Smooth muscle cell (in vitro differentiated cells): ENCODE results near the gene RAB14. TPM values are rescaled to one million over a fixed set of nuclear protein-coding genes. Genes with fewer than 3 reads are reported as not detected.
A peak's percentile ranks its signal among the peaks of the same experiment; 100 is the strongest.

Source experiments
- DNase-seq: peaks from one replicate; lab custom pipeline; 2025; ENCODE audit not compliant: unreplicated experiment; lab: John Stamatoyannopoulos, UW
- H2AFZ ChIP-seq: fragments of 200-600 bp; sonication (generic); 2 replicates; pipeline ENCODE4 v1.6.0; 2016; ENCODE audit warnings: antibody characterized with exemption, low read depth, mild to moderate bottlenecking
- H3F3A ChIP-seq: fragments of 200-600 bp; sonication (generic); 2 replicates; pipeline ENCODE4 v1.6.0; 2017; ENCODE audit warnings: antibody characterized with exemption, low read depth
- H3K27ac ChIP-seq: fragments of 200-600 bp; sonication (generic); 2 replicates; pipeline ENCODE4 v1.5.1; 2016; ENCODE audit warnings: low read depth, mild to moderate bottlenecking
- H3K27me3 ChIP-seq: fragments of 200-600 bp; sonication (generic); 2 replicates; pipeline ENCODE4 v1.6.1; 2016; ENCODE audit warnings: low read depth, mild to moderate bottlenecking
- H3K36me3 ChIP-seq: fragments of 200-600 bp; sonication (generic); 2 replicates; pipeline ENCODE4 v1.5.1; 2016; ENCODE audit warnings: low read depth
- H3K4me1 ChIP-seq: fragments of 200-600 bp; sonication (generic); 2 replicates; pipeline ENCODE4 v1.5.1; 2016; ENCODE audit warnings: low read depth
- H3K4me2 ChIP-seq: fragments of 200-600 bp; sonication (generic); 2 replicates; pipeline ENCODE4 v1.6.0; 2016; ENCODE audit warnings: mild to moderate bottlenecking
- H3K4me3 ChIP-seq: fragments of 200-600 bp; sonication (generic); 2 replicates; pipeline ENCODE4 v1.5.1; 2016; ENCODE audit warnings: mild to moderate bottlenecking
- H3K79me2 ChIP-seq: fragments of 200-600 bp; sonication (generic); 2 replicates; pipeline ENCODE4 v1.6.0; 2016; ENCODE audit warnings: low read depth, mild to moderate bottlenecking
- H3K9ac ChIP-seq: fragments of 200-600 bp; sonication (generic); 2 replicates; pipeline ENCODE4 v1.6.0; 2016; ENCODE audit warnings: low read depth
- H3K9me3 ChIP-seq: fragments of 200-600 bp; sonication (generic); replicated peaks from 2 replicates; pipeline ENCODE4 v1.5.1; 2016; ENCODE audit warnings: low read depth
- H4K20me1 ChIP-seq: fragments of 200-600 bp; sonication (generic); 2 replicates; pipeline ENCODE4 v1.6.0; 2016; ENCODE audit warnings: low read depth
- WGBS: methylation state at CpG from one replicate; pipeline ENCODE4 v1.1.7; 2016; ENCODE audit warnings: low lambda C conversion rate; 5-methylcytosine and 5-hydroxymethylcytosine counted together
- polyA plus RNA-seq: library from polyadenylated mRNA; unstranded; fragments of >200 nt; fragmentation: Nextera tagmentation; extraction: Ambion mirVana; gene quantifications from 2 replicates; pipeline ENCODE4 v1.2.1, GENCODE V29; 2016
- total RNA-seq: library from RNA; depleted of rRNA; stranded (reverse); fragments of >200 nt; gene quantifications from 2 replicates; pipeline ENCODE4 v1.2.3, GENCODE V29; 2014
- TF ChIP-seq, protein P1 (sequence below): fragments of 200-600 bp; sonication (generic); IDR thresholded peaks from 2 replicates; pipeline ENCODE4 v1.5.1; 2017; ENCODE audit warnings: borderline replicate concordance, mild to moderate bottlenecking, antibody characterized with exemption; ENCODE audit not compliant: insufficient read depth, poor library complexity, severe bottlenecking

Gene RAB14
- total and polyA plus RNA-seq, 2 experiments from 2014 or later: 49.3 to 51.4 TPM

DNA sequence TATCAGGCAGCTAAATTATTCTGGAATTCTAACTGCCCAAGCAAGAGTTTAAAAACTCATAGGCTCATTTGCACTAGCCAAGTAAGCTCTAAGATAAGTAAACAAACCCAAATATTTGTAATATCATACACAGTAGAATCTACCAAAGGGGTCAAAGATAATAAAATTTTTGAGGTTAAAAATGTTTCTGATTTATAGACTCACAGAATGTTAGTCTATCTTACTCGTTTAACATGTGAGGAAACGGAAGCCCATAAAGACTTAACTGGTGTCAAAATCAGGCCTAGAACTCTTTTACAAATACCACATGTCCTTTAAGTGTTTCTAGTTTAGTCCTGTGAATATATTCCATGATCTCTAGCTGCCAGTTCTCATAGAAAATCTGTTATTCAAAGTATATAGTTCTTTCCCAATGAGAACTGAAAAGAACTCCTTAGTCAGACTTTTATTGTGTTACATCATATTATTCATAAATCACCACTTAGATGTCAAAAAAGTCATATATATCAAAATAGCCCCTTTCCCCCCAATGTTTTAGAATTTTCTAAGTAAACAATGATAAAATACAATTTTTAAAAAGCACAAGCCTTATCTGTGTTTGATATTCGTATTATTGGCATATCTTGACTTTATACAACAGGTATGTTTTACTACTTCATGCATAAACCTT is 13.9 kb downstream of the RAB14 start:
- Histone ChIP-seq H3K79me2 (peaks cover 88% of the 10 kb centered on the region), H3F3A (peaks cover 3% of the 10 kb centered on the region), H3K9me3 (no peaks in the 10 kb centered on the region), H3K4me3 (no peak overlapping the region), H4K20me1 (peaks cover 100% of the 10 kb centered on the region), H3K4me1 (peaks cover 23% of the 10 kb centered on the region), H3K27ac (peak overlapping the region; percentile 52), H2AFZ (no peak overlapping the region), H3K27me3 (no peaks in the 10 kb centered on the region), H3K4me2 (peak overlapping the region; percentile 67), H3K36me3 (no peaks in the 10 kb centered on the region), H3K9ac (no peak overlapping the region)
- TF ChIP-seq, protein P1, sequence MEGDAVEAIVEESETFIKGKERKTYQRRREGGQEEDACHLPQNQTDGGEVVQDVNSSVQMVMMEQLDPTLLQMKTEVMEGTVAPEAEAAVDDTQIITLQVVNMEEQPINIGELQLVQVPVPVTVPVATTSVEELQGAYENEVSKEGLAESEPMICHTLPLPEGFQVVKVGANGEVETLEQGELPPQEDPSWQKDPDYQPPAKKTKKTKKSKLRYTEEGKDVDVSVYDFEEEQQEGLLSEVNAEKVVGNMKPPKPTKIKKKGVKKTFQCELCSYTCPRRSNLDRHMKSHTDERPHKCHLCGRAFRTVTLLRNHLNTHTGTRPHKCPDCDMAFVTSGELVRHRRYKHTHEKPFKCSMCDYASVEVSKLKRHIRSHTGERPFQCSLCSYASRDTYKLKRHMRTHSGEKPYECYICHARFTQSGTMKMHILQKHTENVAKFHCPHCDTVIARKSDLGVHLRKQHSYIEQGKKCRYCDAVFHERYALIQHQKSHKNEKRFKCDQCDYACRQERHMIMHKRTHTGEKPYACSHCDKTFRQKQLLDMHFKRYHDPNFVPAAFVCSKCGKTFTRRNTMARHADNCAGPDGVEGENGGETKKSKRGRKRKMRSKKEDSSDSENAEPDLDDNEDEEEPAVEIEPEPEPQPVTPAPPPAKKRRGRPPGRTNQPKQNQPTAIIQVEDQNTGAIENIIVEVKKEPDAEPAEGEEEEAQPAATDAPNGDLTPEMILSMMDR: no peak
- no peak for DNase-seq
- WGBS: 47% methylated on average over 3 of the region's 3 CpGs

DNA sequence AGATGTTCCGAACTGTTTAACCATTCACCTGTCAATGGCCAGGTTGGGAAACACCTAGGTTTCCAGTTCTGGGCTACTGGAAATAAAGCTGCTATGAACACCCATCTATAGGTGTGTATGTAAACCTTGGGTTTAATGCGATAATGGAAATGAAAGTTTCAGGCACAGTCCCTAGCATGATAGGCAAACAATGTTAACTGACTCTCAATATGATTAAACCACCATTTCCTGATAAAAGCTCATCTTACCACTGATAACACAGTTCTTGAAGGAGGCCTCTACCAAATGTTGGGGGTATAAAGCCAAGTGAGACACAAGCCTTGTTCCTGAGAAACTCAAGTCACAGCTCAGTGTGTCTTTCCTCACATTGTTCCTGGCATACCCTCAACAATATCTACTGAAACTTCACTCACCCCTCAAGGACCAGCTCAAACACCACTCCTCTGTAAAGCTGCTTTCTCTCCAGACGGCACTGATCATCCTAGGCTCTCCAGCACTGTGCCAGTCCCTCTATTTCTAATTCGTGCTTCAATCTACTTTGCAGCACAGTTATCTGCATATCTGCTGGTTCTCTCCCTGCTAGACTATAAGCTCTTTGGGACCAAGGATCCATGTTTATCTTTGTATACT is 15.8 kb downstream of the RAB14 start:
- no peaks in the 10 kb centered on the region for H3K27me3 ChIP-seq
- peaks cover 80% of the 10 kb centered on the region for H3K79me2 ChIP-seq
- H3K9ac ChIP-seq: no peak overlapping the region
- no peak overlapping the region for H2AFZ ChIP-seq
- H3F3A ChIP-seq: peaks cover 3% of the 10 kb centered on the region
- H3K4me1 ChIP-seq: peaks cover 8% of the 10 kb centered on the region
- peaks cover 99% of the 10 kb centered on the region for H4K20me1 ChIP-seq
- H3K4me3 ChIP-seq: no peak overlapping the region
- no peak overlapping the region for H3K27ac ChIP-seq
- TF ChIP-seq, protein P1: no peak
- H3K4me2 ChIP-seq: no peak overlapping the region
- peaks cover 8% of the 10 kb centered on the region for H3K36me3 ChIP-seq
- H3K9me3 ChIP-seq: no peaks in the 10 kb centered on the region
- no peak for DNase-seq
- WGBS: 88% methylated on average over 4 of the region's 4 CpGs

DNA sequence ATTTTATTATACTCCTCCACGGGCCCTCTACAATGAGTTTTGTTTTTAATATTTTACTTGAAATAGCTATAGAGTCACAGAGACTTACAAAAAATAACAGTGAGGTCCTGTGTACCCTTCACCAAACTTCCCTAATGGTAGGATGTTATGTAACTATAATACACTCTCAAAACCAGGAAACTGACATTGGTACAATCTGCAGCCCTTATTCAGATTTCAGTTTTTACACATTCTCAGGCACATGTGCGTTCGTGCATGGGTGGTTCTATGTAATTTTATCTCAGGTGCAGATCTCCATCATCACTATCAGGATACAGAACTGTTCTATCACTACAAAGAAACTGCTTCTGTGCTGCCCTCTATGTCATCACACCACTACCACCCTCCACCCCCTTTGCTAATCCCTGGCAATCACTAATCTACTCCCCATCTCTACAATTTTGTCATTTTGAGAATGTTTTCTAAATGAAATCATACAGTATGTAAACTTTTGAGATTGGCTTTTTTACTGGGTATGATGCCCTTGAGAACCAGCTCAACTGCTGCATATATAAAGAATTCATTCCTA is 16.4 kb downstream of the RAB14 start:
- DNase-seq: no peak
- Histone ChIP-seq H3K4me2 (no peak overlapping the region), H3K27me3 (no peaks in the 10 kb centered on the region), H3F3A (peaks cover 3% of the 10 kb centered on the region), H2AFZ (no peak overlapping the region), H3K36me3 (peaks cover 8% of the 10 kb centered on the region), H3K4me1 (peaks cover 8% of the 10 kb centered on the region), H3K79me2 (peaks cover 75% of the 10 kb centered on the region), H3K9me3 (no peaks in the 10 kb centered on the region), H3K9ac (no peak overlapping the region), H3K27ac (no peak overlapping the region), H4K20me1 (peaks cover 99% of the 10 kb centered on the region), H3K4me3 (no peak overlapping the region)
- 95% methylated on average over 3 of the region's 3 CpGs for WGBS
- TF ChIP-seq, protein P1: no peak
